SK-N-SH (cell line): ENCODE results near the gene SLCO3A1.

Experiments used
- CTCF ChIP-seq: fragments of 200-600 bp; sonication (generic); IDR thresholded peaks from 2 replicates; pipeline ENCODE4 v1.6.1; 2017; ENCODE audit warnings: antibody characterized with exemption, mild to moderate bottlenecking, moderate library complexity
- FOXM1 ChIP-seq: IDR thresholded peaks from 2 replicates; pipeline ENCODE4 v1.4.0; 2012; ENCODE audit warnings: low read depth, mild to moderate bottlenecking
- TF ChIP-seq, protein P1 (sequence below): IDR thresholded peaks from 2 replicates; pipeline ENCODE4 v1.4.0; 2012; ENCODE audit warnings: low read depth

GRCh38 chr15:92033314-92033713, 179.8 kb downstream of the SLCO3A1 start:
- TF ChIP-seq, protein P1, sequence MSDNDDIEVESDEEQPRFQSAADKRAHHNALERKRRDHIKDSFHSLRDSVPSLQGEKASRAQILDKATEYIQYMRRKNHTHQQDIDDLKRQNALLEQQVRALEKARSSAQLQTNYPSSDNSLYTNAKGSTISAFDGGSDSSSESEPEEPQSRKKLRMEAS, result no peak
- TF ChIP-seq CTCF (no peak), FOXM1 (no peak)
